Calu3 (cell line): ENCODE data around the gene CUEDC1. TPM values are rescaled to one million over a fixed set of nuclear protein-coding genes. Genes with fewer than 3 reads are reported as not detected.

Experiments used
- BruUV-seq: library from RNA; stranded (reverse); fragments of 400-500 nt; replicated peaks from 2 replicates; lab custom pipeline; 2021; lab: Mats Ljungman, UMichigan
- CTCF ChIA-PET: fragments of 300-600 bp; sonication (Branson Sonifier 250); formaldehyde crosslinking; loops from one replicate; lab custom pipeline; 2022; ENCODE audit warnings: antibody characterized with exemption; lab: Charles Lee
- DNase-seq: peaks from one replicate; pipeline ENCODE4 v3.0.0; 2022
- H3K27ac Mint-ChIP-seq: one replicate; pipeline ENCODE4 v1.8.0; 2022; ENCODE audit warnings: mixed read lengths; ENCODE audit not compliant: unreplicated experiment
- H3K27me3 Mint-ChIP-seq: one replicate; pipeline ENCODE4 v1.8.0; 2022; ENCODE audit warnings: mixed read lengths; ENCODE audit not compliant: unreplicated experiment
- H3K36me3 Mint-ChIP-seq: one replicate; pipeline ENCODE4 v1.8.0; 2022; ENCODE audit warnings: mild to moderate bottlenecking, moderate library complexity, mixed read lengths; ENCODE audit not compliant: insufficient read depth, unreplicated experiment
- H3K4me1 Mint-ChIP-seq: one replicate; pipeline ENCODE4 v1.8.0; 2022; ENCODE audit warnings: mild to moderate bottlenecking, low read depth, mixed read lengths; ENCODE audit not compliant: unreplicated experiment
- H3K4me3 Mint-ChIP-seq: one replicate; pipeline ENCODE4 v1.8.0; 2022; ENCODE audit warnings: mild to moderate bottlenecking, low read depth, moderate library complexity, mixed read lengths; ENCODE audit not compliant: unreplicated experiment
- H3K9me3 Mint-ChIP-seq: one replicate; pipeline ENCODE4 v1.8.0; 2022; ENCODE audit warnings: low read depth, mixed read lengths; ENCODE audit not compliant: unreplicated experiment
- intact Hi-C: fragments of 100-400 bp; cut with micrococcal nuclease; formaldehyde crosslinking; loops from one replicate; pipeline ENCODE4 v1.10.0; 2022; ENCODE audit not compliant: unreplicated experiment
- total RNA-seq: library from RNA; stranded (reverse); gene quantifications from 2 replicates; pipeline ENCODE4 v1.2.3, GENCODE V29; 2022
- TF ChIP-seq, protein P1 (sequence below): fragments of 200-600 bp; IDR thresholded peaks from one replicate; pipeline ENCODE4 v1.8.0; 2022; ENCODE audit warnings: antibody characterized with exemption; ENCODE audit not compliant: unreplicated experiment

CUEDC1 gene
- total RNA-seq, 1 experiment from 2014 or later, result 30.9 TPM

DNA sequence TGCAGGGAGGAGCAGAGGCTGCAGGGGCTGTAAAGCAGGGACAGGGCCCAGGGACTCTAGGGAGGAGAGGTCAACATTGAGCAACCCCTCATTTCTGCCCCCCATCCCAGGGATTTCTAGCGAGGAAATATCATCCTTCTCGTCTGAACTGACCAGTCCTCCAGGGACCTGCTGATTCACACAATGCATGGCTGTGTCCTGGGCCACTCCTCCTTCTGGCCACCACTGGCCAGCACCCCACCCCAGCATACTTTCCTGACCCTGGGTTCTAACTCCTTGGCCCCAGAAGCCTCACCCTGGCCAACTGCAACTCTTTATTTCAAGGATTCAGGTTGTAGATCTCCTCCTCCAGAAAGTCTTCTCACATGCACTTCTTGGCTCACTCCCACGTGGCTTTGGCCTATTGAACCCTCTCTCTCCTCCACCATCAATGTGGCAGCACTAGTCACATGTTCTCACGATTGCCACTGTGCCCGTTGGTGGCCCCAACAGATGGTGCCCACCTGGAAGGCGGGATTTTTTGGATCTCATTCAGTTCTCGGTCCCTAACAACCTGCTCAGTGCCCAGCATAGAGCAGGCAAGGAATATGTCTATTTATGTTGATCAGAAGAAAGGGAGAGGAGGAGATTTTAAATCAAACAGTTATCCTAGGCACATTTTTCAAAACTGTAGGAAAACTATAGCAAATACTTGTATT is 41.5 kb downstream of the CUEDC1 start:
- intact Hi-C loops, result no loop called here
- DNase-seq, result no peak
- Mint-ChIP-seq H3K36me3 (peaks cover 9% of the 10 kb centered on the region), H3K9me3 (no peaks in the 10 kb centered on the region), H3K4me3 (peak overlapping the region; percentile 34), H3K27me3 (no peaks in the 10 kb centered on the region), H3K4me1 (peaks cover 71% of the 10 kb centered on the region), H3K27ac (peak overlapping the region; percentile 90)
- TF ChIP-seq, protein P1, sequence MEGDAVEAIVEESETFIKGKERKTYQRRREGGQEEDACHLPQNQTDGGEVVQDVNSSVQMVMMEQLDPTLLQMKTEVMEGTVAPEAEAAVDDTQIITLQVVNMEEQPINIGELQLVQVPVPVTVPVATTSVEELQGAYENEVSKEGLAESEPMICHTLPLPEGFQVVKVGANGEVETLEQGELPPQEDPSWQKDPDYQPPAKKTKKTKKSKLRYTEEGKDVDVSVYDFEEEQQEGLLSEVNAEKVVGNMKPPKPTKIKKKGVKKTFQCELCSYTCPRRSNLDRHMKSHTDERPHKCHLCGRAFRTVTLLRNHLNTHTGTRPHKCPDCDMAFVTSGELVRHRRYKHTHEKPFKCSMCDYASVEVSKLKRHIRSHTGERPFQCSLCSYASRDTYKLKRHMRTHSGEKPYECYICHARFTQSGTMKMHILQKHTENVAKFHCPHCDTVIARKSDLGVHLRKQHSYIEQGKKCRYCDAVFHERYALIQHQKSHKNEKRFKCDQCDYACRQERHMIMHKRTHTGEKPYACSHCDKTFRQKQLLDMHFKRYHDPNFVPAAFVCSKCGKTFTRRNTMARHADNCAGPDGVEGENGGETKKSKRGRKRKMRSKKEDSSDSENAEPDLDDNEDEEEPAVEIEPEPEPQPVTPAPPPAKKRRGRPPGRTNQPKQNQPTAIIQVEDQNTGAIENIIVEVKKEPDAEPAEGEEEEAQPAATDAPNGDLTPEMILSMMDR, result no peak
- BruUV-seq, result no TSS peak
- CTCF ChIA-PET, result no interaction called here

DNA sequence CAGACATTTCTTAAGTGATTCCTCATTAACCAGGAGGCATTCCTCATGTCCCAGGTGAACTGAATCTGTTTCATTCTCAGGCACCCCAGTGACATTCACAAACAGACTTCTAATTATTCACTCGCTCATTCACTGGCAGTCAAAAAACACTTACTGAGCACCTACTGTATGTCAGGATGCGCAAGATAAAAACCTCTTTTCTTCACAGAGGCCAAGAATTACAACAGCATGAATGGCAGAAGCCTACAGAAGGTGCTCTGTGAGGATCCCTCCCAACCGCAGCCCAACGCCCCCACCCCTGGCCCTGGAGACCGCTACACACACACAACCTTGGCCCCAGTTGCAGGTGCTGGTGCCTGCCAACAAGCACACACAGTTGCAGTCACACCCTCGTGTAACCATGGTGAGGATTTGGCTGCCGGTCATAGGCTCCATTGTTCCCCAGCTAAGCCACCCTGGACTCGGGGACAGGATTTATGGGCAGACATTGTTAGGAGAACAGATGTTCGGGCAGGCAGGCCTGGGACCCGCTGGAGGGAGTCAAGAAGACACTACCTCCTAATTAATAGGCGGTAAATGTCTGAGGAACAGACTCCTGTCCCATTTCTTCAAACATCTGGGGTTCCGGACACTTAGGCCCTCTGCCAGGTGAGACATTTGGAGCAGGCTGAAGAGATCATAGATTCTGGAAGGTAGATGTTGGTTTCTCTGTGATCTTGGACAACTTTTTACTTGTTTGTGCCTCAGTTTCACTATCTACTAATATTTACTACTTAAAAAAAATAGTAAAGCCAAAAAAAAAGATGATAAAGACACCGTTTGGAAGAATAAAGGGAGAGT is 43.2 kb downstream of the CUEDC1 start:
- DNase-seq, result peak; percentile 88
- Mint-ChIP-seq H3K36me3 (peaks cover 9% of the 10 kb centered on the region), H3K27ac (peak overlapping the region; percentile 96), H3K9me3 (no peaks in the 10 kb centered on the region), H3K27me3 (no peaks in the 10 kb centered on the region), H3K4me1 (peaks cover 63% of the 10 kb centered on the region), H3K4me3 (peak overlapping the region; percentile 52)
- intact Hi-C loops, result loop anchor here (1.0 kb wide), 1 partner anchor 8 kb away; no protein-coding TSS in a partner anchor
- CTCF ChIA-PET, result interaction anchor here (1.2 to 1.3 kb wide), 2 partner anchors 23 to 40 kb away, joined by 3 to 4 read pairs; no protein-coding TSS in a partner anchor
- no TSS peak for BruUV-seq
- TF ChIP-seq, protein P1, result no peak

DNA sequence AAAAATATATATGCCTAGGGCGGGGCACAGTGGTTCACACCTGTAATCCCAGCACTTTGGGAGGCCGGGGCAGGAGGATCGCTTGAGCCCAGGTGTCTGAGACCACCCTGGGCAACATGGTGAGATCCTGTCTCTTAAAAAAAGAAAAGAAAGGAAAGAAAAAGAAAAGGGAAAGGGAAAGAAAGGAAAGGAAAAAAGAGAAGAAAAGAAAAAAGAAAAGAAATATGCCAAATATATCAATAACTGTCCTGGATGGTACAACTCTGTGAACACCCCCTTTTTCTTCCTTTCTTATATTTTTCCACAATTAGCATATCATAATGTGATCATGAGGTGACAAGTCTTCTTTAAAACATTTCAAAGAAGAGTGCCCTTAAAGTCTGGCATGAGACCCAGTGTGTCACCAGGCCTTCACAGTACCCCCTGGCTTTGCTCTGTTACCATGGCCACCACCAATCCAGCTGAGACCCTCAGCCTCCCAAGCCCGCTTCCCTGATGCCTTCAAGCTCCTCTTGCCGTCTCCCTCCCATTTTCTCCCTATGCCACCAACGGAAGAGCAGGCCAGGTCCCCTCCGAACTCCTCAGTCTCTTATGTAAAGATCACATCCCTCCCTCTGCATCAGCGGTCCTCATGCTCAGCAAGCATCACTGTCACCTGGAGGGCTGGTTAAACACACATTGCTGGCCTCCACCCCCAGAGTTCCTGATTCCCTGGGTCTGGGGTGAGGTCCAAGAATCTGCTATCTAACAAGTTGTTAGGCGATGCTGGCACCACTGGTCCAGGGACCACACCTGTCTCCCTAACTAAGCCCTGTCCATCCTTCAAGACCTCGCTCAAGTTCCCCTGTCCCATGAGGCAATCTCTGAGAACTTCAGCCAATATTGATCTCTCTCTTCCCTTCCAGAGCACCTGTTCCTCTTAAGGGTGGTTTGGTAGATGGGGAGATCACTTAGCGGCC is 44.5 kb downstream of the CUEDC1 start:
- BruUV-seq, result no TSS peak
- peak overlapping the region; percentile 48 for H3K27ac Mint-ChIP-seq
- H3K4me3 Mint-ChIP-seq, result no peak overlapping the region
- H3K36me3 Mint-ChIP-seq, result peaks cover 9% of the 10 kb centered on the region
- TF ChIP-seq, protein P1, result no peak
- CTCF ChIA-PET, result no interaction called here
- intact Hi-C loops, result no loop called here
- peaks cover 56% of the 10 kb centered on the region for H3K4me1 Mint-ChIP-seq
- H3K27me3 Mint-ChIP-seq, result no peaks in the 10 kb centered on the region
- no peaks in the 10 kb centered on the region for H3K9me3 Mint-ChIP-seq
- DNase-seq, result no peak

GRCh38 chr17:57909551-57909950 is 45.7 kb downstream of the CUEDC1 start:
- Mint-ChIP-seq H3K36me3 (peaks cover 9% of the 10 kb centered on the region), H3K9me3 (no peaks in the 10 kb centered on the region), H3K27ac (peak overlapping the region; percentile 39), H3K4me1 (peaks cover 62% of the 10 kb centered on the region), H3K4me3 (no peak overlapping the region), H3K27me3 (no peaks in the 10 kb centered on the region)
- no TSS peak for BruUV-seq
- intact Hi-C loops, result no loop called here
- CTCF ChIA-PET, result no interaction called here
- DNase-seq, result no peak
- TF ChIP-seq, protein P1, result no peak
